AG04450 (cell line): Measurements from ENCODE around the gene ZNF672. TPM values are rescaled to one million over a fixed set of nuclear protein-coding genes. Genes with fewer than 3 reads are reported as not detected.

Experiments
- CTCF ChIA-PET: fragments of 300-600, 350-600 bp; formaldehyde crosslinking; extraction: SDS; loops from one replicate; lab custom pipeline; 2022; ENCODE audit warnings: antibody characterized with exemption, inconsistent platforms; lab: Charles Lee
- POLR2A ChIA-PET: fragments of 350-600 bp; formaldehyde crosslinking; extraction: SDS; loops from one replicate; lab custom pipeline; 2021; ENCODE audit warnings: antibody characterized with exemption, inconsistent platforms; lab: Yijun Ruan, JAX
- DNase-seq: peaks from one replicate; pipeline ENCODE4 v3.0.0-alpha.2; 2011; ENCODE audit warnings: low read depth, low spot score
- H3K27ac ChIP-seq: one replicate; pipeline ENCODE4 v1.5.1; 2012; ENCODE audit warnings: low read depth, low read length, control low read depth
- H3K27me3 ChIP-seq: one replicate; pipeline ENCODE4 v1.6.0; 2012; ENCODE audit warnings: low read length; ENCODE audit not compliant: control insufficient read depth, insufficient read depth
- H3K4me3 ChIP-seq: 2 replicates; pipeline ENCODE4 v1.5.1; 2011; ENCODE audit warnings: mild to moderate bottlenecking, low read depth, low read length, control low read depth
- H3K9me3 ChIP-seq: 2 replicates; pipeline ENCODE4 v1.5.1; 2012; ENCODE audit warnings: low read length; ENCODE audit not compliant: control insufficient read depth, insufficient read depth
- polyA plus RNA-seq: library from polyadenylated mRNA; depleted of rRNA; stranded (reverse); fragments of >200 nt; gene quantifications from 2 replicates; pipeline ENCODE4 v1.2.3, GENCODE V29; 2011
- TF ChIP-seq, protein P1 (sequence below): IDR thresholded peaks from 2 replicates; pipeline ENCODE4 v1.5.1; 2011; ENCODE audit warnings: low read depth, low read length, control low read depth, inconsistent platforms

The ZNF672 gene
- polyA plus RNA-seq, 1 experiment = 9.1 TPM

DNA sequence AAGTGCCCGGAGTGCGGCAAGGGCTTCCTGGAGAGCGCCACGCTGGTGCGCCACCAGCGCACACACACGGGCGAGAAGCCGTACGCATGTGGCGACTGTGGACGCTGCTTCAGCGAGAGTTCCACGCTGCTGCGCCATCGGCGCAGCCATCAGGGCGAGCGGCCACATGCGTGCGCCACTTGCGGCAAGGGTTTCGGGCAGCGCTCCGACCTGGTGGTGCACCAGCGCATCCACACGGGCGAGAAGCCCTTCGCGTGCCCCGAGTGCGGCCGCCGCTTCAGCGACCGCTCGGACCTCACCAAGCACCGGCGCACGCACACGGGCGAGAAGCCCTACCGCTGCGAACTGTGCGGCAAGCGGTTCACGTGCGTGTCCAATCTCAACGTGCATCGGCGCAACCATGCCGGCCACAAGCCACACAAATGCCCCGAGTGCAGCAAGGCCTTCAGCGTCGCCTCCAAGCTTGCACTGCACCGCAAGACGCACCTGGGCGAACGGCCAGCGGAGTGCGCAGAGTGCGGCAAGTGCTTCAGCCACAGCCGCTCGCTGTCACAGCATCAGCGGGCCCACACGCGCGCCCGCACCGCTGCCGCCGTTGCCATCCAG, 10.0 kb downstream of the ZNF672 start:
- ChIA-PET CTCF (no interaction called here), POLR2A (no interaction called here)
- H3K9me3 ChIP-seq = peaks cover 5% of the 10 kb centered on the region; the same call in 1 of the 2 replicates
- DNase-seq = no peak
- TF ChIP-seq, protein P1, sequence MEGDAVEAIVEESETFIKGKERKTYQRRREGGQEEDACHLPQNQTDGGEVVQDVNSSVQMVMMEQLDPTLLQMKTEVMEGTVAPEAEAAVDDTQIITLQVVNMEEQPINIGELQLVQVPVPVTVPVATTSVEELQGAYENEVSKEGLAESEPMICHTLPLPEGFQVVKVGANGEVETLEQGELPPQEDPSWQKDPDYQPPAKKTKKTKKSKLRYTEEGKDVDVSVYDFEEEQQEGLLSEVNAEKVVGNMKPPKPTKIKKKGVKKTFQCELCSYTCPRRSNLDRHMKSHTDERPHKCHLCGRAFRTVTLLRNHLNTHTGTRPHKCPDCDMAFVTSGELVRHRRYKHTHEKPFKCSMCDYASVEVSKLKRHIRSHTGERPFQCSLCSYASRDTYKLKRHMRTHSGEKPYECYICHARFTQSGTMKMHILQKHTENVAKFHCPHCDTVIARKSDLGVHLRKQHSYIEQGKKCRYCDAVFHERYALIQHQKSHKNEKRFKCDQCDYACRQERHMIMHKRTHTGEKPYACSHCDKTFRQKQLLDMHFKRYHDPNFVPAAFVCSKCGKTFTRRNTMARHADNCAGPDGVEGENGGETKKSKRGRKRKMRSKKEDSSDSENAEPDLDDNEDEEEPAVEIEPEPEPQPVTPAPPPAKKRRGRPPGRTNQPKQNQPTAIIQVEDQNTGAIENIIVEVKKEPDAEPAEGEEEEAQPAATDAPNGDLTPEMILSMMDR = no peak
- H3K27ac ChIP-seq = no peak overlapping the region
- H3K4me3 ChIP-seq = no peak overlapping the region
- no peaks in the 10 kb centered on the region for H3K27me3 ChIP-seq

DNA sequence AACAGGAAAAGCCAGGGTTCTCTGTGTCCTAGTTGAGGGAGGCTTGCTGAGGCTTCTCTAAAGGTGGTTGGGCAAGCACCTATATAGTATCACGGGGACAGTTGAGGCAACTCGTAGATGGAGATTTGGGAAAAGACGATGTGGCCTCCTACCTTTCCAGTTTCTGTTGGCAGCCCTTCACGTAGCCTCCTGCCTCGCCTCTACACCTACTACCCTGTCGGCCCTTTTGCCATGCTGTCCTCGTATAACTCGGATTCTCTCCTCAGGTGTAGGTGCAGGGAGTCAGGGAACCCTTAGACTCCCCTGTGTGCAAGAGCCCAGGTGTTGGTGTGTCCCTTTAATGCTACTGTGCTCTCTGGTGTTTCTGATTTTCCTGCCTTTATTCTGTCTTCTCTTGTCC, 10.6 kb downstream of the ZNF672 start:
- Histone ChIP-seq H3K9me3 (peaks cover 5% of the 10 kb centered on the region; the same call in 1 of the 2 replicates), H3K27ac (no peak overlapping the region), H3K27me3 (no peaks in the 10 kb centered on the region), H3K4me3 (no peak overlapping the region)
- TF ChIP-seq, protein P1 = no peak
- POLR2A ChIA-PET = no interaction called here
- CTCF ChIA-PET = no interaction called here
- DNase-seq = no peak

DNA sequence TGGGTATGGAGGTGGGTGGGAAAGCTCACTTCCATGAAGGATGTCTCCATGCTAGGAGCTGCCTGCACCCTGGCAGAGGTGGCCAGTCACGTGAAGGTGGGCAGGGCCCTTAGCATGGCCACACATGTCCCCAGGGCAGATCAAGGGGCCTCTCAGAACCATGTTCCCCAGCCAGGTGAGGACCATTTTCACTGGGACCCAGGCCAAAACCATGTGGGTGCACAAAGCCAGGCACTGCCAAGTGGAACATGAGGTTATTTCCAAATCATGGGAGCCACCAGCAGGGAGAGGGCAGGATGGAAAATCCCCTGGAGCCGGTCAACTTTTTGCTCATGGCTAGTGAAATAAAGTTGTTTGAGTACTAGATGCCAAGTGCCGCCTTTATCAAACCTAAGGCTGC, 11.1 kb downstream of the ZNF672 start:
- Histone ChIP-seq H3K27ac (no peak overlapping the region), H3K27me3 (no peaks in the 10 kb centered on the region), H3K9me3 (peaks cover 5% of the 10 kb centered on the region; the same call in 1 of the 2 replicates), H3K4me3 (no peak overlapping the region)
- POLR2A ChIA-PET = no interaction called here
- CTCF ChIA-PET = no interaction called here
- no peak for DNase-seq
- TF ChIP-seq, protein P1 = no peak

DNA sequence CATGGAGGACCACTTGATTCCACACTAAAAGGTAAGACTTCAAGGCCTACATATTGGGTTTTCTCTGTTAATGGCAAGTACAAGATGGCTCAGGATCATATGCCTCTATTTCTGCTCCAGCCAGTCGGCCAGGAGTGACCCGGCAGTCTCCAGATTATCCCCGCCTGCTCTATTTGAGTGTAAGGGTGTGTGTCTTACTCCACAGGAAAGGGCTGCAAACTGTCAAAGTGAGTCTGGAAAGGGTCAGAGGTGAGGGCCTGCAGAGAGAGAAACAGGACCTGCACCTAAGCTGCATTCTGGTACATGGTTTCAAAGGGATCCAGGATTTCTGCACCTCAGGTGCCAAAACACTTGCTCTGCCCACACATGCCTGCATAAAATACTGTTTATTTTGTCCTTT, 11.6 kb downstream of the ZNF672 start:
- Histone ChIP-seq H3K27ac (no peak overlapping the region), H3K4me3 (no peak overlapping the region), H3K9me3 (peaks cover 5% of the 10 kb centered on the region; the same call in 1 of the 2 replicates), H3K27me3 (no peaks in the 10 kb centered on the region)
- no peak for DNase-seq
- TF ChIP-seq, protein P1 = no peak
- ChIA-PET POLR2A (no interaction called here), CTCF (interaction anchor here (1.9 kb wide), 1 partner anchor 8 kb away, joined by 5 read pairs; no protein-coding TSS in a partner anchor)

DNA sequence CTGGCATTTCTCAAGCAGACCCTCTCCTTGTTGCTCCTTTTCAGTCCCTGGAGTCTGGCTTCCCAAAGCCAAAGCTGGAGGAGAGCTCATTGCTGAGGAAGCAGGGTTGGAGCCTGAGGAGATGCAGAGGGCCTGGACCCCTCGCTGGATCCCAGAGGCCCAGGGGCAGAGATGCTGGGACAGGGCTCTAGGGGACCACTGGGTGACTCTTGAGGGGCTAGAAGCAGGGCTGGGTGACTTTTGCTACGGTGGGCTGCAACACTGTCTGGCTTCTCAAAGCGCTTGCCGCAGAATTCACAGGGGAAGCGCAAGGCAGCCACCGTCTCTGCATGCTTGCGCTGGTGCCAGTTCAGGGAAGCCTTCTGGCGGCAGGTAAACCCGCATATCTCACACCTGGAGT, 12.1 kb downstream of the ZNF672 start:
- no peak overlapping the region for H3K27ac ChIP-seq
- no peak overlapping the region for H3K4me3 ChIP-seq
- peaks cover 5% of the 10 kb centered on the region; the same call in 1 of the 2 replicates for H3K9me3 ChIP-seq
- no peaks in the 10 kb centered on the region for H3K27me3 ChIP-seq
- TF ChIP-seq, protein P1 = no peak
- ChIA-PET CTCF (interaction anchor here (1.9 kb wide), 1 partner anchor 8 kb away, joined by 5 read pairs; no protein-coding TSS in a partner anchor), POLR2A (no interaction called here)
- no peak for DNase-seq
